ENCODE measurements around the gene MPLKIP. TPM values are rescaled to one million over a fixed set of nuclear protein-coding genes. Genes with fewer than 3 reads are reported as not detected.
"Not testable (repeated sequence)": the region's sequence is repeated elsewhere in the genome, so short reads cannot be mapped to it uniquely, and the experiment has no call there.

The MPLKIP gene
- total RNA-seq, 6 donors from 2014 or later = 4.2 to 61.0 (median 30.0) TPM

DNA sequence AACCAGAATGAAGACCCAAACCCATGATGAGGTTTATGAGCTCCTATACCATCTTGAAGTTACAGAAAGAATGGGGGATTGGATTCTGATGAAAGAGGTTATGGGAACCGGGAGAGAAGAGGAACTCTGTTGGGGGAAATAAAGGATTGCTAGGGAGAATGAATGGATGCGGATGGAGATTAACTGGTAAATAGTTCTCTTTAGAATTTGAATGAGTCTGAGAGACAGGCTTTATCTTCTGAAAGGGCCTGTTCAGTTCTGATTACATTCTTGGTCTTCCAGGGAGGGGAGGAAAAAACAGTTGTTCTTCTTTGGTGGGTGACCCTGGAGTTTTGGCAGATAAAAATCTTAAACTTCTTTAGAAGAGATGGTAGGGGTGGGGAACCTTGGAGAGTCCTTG lies 14.2 kb upstream of the MPLKIP start:
- DNase-seq (no peak), ATAC-seq (ENCODE audit: low FRiP score in 2 of 2) (no peak)
- Histone ChIP-seq H3K36me3 (no peaks in the 10 kb centered on the region), H3K27me3 (no peaks in the 10 kb centered on the region), H3K4me1 (no peaks in the 10 kb centered on the region), H3K4me3 (no peak overlapping the region), H3K9me3 (no peaks in the 10 kb centered on the region), H3K27ac (no peak overlapping the region)
- 89 to 97% methylated on average over 2 of the region's 2 CpGs for WGBS, 2 donors
- TF ChIP-seq EP300 (IDR thresholded peaks at IDR 0.05) (no peak), POLR2AphosphoS5 (IDR thresholded peaks at IDR 0.05) (no peak), POLR2A (IDR thresholded peaks at IDR 0.05) (no peak)
- TF ChIP-seq, protein P1, sequence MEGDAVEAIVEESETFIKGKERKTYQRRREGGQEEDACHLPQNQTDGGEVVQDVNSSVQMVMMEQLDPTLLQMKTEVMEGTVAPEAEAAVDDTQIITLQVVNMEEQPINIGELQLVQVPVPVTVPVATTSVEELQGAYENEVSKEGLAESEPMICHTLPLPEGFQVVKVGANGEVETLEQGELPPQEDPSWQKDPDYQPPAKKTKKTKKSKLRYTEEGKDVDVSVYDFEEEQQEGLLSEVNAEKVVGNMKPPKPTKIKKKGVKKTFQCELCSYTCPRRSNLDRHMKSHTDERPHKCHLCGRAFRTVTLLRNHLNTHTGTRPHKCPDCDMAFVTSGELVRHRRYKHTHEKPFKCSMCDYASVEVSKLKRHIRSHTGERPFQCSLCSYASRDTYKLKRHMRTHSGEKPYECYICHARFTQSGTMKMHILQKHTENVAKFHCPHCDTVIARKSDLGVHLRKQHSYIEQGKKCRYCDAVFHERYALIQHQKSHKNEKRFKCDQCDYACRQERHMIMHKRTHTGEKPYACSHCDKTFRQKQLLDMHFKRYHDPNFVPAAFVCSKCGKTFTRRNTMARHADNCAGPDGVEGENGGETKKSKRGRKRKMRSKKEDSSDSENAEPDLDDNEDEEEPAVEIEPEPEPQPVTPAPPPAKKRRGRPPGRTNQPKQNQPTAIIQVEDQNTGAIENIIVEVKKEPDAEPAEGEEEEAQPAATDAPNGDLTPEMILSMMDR (IDR thresholded peaks at IDR 0.05) = no peak

DNA sequence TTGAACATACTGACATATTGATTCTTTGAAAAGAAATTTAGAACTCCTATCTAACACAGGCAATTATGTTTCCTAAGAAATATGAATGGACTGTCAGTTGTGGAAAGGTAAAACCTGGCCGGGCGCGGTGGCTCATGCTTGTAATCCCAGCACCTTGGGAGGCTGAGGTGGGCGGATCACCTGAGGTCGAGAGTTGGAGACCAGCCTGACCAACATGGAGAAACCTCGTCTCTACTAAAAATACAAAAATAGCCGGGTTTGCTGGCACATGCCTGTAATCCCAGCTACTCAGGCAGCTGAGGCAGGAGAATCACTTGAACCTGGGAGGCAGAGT lies 13.8 kb upstream of the MPLKIP start:
- WGBS, 2 donors = 89 to 90% methylated on average over 7 of the region's 7 CpGs
- not testable (repeated sequence) for DNase-seq

DNA sequence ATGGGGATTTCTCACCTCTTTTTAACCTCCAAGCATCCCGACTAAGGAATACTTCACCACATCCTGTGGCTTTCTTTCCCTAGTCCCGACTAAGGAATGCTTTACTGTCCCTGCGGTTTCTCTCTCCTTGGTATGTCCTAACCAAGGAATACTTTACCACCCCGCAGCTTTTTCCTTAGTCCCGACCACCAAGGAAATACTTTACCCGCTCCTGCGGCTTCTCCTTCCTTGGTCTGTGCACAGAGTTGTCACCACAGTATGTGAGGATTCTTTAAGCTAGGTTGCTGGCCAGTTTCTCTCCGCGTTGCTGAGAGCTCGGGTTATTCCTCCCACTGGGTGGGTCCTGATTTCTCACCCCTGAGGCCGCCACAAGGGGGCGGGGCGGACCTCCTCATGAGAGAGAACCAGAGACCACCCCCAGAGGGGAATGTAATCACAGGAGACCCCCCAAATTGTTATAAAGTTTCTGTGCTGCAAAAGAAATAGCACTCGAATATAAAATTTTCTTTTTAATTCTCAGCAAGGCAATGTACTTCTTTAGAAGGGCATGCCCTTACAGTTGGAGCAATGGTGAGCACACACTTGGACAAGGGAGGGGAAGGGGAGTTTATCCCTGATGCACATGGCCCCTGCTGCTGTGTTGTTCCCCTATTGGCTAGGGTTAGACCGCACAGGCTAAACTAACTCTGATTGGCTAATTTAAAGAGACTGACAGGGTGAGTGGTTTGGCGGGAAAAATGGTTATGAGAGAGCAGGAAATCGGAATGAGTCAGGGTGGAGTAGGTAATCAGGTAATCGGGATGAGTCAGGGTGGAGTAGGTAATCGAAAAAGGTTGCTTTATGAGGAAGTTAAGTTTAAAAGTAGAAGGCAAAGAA lies 13.2 kb upstream of the MPLKIP start:
- TF ChIP-seq POLR2A (IDR thresholded peaks at IDR 0.05) = no peak
- no peak for TF ChIP-seq POLR2AphosphoS5 (IDR thresholded peaks at IDR 0.05)
- TF ChIP-seq, protein P1 (IDR thresholded peaks at IDR 0.05) = no peak
- TF ChIP-seq EP300 (IDR thresholded peaks at IDR 0.05) = no peak
- no peaks in the 10 kb centered on the region for H3K36me3 ChIP-seq
- no peak for ATAC-seq (ENCODE audit: low FRiP score in 2 of 2)
- H3K27ac ChIP-seq = no peak overlapping the region
- H3K9me3 ChIP-seq = no peaks in the 10 kb centered on the region
- 85 to 89% methylated on average over 19 of the region's 19 CpGs for WGBS, 2 donors
- DNase-seq = no peak
- H3K4me3 ChIP-seq = no peak overlapping the region
- no peaks in the 10 kb centered on the region for H3K27me3 ChIP-seq
- H3K4me1 ChIP-seq = no peaks in the 10 kb centered on the region

More for the DNA sequence above, 13.8 kb upstream of the MPLKIP start:
- not testable (repeated sequence) for H3K36me3 ChIP-seq; H3K4me1 ChIP-seq; H3K27me3 ChIP-seq; H3K4me3 ChIP-seq; H3K27ac ChIP-seq; H3K9me3 ChIP-seq; ATAC-seq (ENCODE audit: low FRiP score in 2 of 2)

DNA sequence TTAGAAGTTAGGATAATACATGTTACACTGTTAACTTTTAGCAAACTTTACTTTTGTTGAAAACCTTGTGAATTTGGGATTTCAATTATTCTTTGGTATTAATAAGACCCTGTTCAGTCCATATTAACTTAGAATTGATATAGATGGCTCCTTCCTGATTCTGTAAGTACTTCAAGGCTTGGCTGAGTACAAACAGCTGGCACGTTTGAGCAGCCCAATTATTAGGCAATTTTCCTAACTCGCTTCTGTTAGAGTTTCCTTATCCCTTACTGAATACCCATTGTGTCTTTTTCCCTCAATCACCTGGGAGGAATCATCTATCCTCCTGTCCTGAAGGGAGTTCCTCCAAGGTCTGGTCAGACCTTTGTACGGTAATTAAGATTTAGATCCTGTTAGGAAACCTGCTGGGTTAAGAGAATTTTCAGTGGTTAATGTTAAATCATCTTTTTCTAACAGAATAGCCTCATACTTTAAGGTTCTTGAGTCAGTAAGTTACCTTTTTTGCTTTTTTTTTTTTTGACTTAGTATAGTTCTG lies 11.2 kb upstream of the MPLKIP start:
- H3K4me1 ChIP-seq; H3K36me3 ChIP-seq; DNase-seq; H3K27ac ChIP-seq; ATAC-seq (ENCODE audit: low FRiP score in 2 of 2); H3K4me3 ChIP-seq; H3K27me3 ChIP-seq; H3K9me3 ChIP-seq: not testable (repeated sequence)
- WGBS, 2 donors = 68 to 80% methylated on average over 3 of the region's 3 CpGs

DNA sequence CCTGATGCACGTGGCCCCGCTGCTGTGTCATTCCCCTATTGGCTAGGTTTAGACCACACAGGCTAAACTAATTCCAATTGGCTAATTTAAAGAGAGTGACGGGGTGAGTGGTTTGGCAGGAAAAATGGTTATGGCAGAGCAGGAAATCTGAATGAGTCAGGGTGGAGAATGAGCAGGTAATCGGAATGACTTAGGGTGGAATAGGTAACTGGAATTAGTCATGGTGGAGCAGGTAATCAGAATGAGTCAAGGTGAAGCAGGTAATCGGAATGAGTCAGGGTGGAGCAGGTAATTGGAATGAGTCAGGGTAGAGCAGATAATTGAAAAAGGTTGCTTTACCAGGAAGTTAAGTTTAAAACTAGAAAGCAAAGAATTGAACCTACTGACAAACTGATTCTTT lies 7.5 kb upstream of the MPLKIP start:
- not testable (repeated sequence) for H3K27me3 ChIP-seq; H3K4me3 ChIP-seq; DNase-seq; H3K36me3 ChIP-seq; H3K27ac ChIP-seq; ATAC-seq (ENCODE audit: low FRiP score in 2 of 2); H3K4me1 ChIP-seq; H3K9me3 ChIP-seq
- WGBS, 2 donors = 89 to 91% methylated on average over 5 of the region's 5 CpGs

DNA sequence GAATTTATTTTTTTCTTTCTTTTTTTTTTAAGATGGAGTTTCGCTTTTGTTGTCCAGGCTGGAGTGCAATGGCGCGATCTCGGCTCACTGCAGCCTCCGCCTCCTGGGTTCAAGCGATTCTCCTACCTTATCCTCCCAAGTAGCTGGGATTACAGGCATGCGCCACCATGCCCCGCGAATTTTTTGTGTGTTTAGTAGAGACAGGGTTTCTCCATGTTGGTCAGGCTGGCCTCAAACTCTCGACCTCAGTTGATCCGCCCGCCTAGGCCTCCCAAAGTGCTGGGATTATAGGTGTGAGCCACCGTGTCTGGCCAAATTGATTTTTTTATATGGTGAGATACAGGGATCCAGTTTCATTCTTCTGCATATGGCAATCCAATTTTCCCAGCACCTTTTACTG lies 5.5 kb upstream of the MPLKIP start:
- WGBS, 2 donors = 95 to 97% methylated on average over 13 of the region's 13 CpGs
- not testable (repeated sequence) for DNase-seq; H3K4me1 ChIP-seq; H3K36me3 ChIP-seq; H3K4me3 ChIP-seq; ATAC-seq (ENCODE audit: low FRiP score in 2 of 2); H3K27ac ChIP-seq; H3K27me3 ChIP-seq; H3K9me3 ChIP-seq

DNA sequence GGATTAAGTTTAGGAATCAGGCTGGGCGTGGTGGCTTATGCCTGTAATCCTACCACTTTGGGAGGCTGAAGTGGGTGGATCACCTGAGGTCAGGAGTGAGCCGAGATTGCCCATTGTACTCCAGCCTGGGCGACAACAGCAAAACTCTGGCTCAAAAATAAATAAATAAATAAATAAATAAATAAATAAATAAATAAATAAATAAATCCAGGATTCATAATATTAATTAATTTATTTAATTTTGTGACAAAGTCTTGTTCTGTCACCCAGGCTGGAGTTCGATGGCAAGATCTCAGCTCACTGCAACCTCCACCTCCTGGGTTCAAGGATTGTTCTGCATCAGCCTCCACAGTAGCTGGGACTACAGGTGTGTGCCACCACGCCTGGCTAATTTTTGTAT lies 4.6 kb upstream of the MPLKIP start:
- TF ChIP-seq EP300 (IDR thresholded peaks at IDR 0.05) = no peak
- no peak for TF ChIP-seq POLR2A (IDR thresholded peaks at IDR 0.05)
- TF ChIP-seq POLR2AphosphoS5 (IDR thresholded peaks at IDR 0.05) = no peak
- TF ChIP-seq, protein P1 (IDR thresholded peaks at IDR 0.05) = no peak
- Histone ChIP-seq H3K4me3 (no peak overlapping the region), H3K36me3 (no peaks in the 10 kb centered on the region), H3K27me3 (no peaks in the 10 kb centered on the region), H3K4me1 (peaks cover 4 to 9% (median 6%) of the 10 kb centered on the region in 4 donors), H3K27ac (no peak overlapping the region), H3K9me3 (no peaks in the 10 kb centered on the region)
- ATAC-seq (ENCODE audit: low FRiP score in 2 of 2) (no peak), DNase-seq (no peak)
- 94% methylated on average over 5 of the region's 5 CpGs for WGBS, 2 donors
